Memory B cell (primary cell): ENCODE data around the gene ZDHHC11.
"Not testable (repeated sequence)": the region's sequence is repeated elsewhere in the genome, so short reads cannot be mapped to it uniquely, and the experiment has no call there.

ENCODE experiments used
- ATAC-seq: fragments of 150-1000 bp; cut with Tn5 transposase; 2 replicates; pipeline ENCODE4 v1.10.0; 2021; ENCODE audit warnings: low read depth, mild to moderate bottlenecking, moderate library complexity
- DNase-seq, 2 donors: peaks; one replicate each; pipeline ENCODE4 v3.0.0; 2022; ENCODE audit warnings: low spot score in 2 of 2
- H3K27ac Mint-ChIP-seq: one replicate; pipeline ENCODE4 v1.8.0; 2022; ENCODE audit warnings: mild to moderate bottlenecking, moderate library complexity, mixed read lengths
- H3K27me3 Mint-ChIP-seq: one replicate; pipeline ENCODE4 v1.8.0; 2022; ENCODE audit warnings: mixed read lengths
- H3K36me3 Mint-ChIP-seq: one replicate; pipeline ENCODE4 v1.8.0; 2022; ENCODE audit warnings: mild to moderate bottlenecking, mixed read lengths
- H3K4me1 Mint-ChIP-seq: one replicate; pipeline ENCODE4 v1.8.0; 2022; ENCODE audit warnings: mixed read lengths
- H3K4me3 Mint-ChIP-seq: one replicate; pipeline ENCODE4 v1.8.0; 2022; ENCODE audit warnings: mild to moderate bottlenecking, moderate library complexity, mixed read lengths
- H3K9me3 Mint-ChIP-seq: one replicate; pipeline ENCODE4 v1.8.0; 2022; ENCODE audit warnings: mixed read lengths

The ZDHHC11 gene

GRCh38 chr5:750226-750625, 100.6 kb downstream of the ZDHHC11 start:
- ATAC-seq, DNase-seq, H3K9me3 Mint-ChIP-seq: not testable (repeated sequence)

GRCh38 chr5:749101-749670, 101.6 kb downstream of the ZDHHC11 start:
- Mint-ChIP-seq H3K4me1 (no peaks in the 10 kb centered on the region), H3K4me3 (no peak overlapping the region), H3K36me3 (no peaks in the 10 kb centered on the region), H3K27me3 (peaks cover 2% of the 10 kb centered on the region), H3K9me3 (no peaks in the 10 kb centered on the region), H3K27ac (no peak overlapping the region)
- ATAC-seq (no peak), DNase-seq (no peak)

More at GRCh38 chr5:750226-750625, 100.6 kb downstream of the ZDHHC11 start:
- H3K27ac Mint-ChIP-seq, H3K4me3 Mint-ChIP-seq, H3K4me1 Mint-ChIP-seq, H3K36me3 Mint-ChIP-seq, H3K27me3 Mint-ChIP-seq: not testable (repeated sequence)

GRCh38 chr5:748011-748980, 102.5 kb downstream of the ZDHHC11 start:
- H3K27me3 Mint-ChIP-seq, ATAC-seq, H3K36me3 Mint-ChIP-seq, H3K4me1 Mint-ChIP-seq, H3K27ac Mint-ChIP-seq, H3K9me3 Mint-ChIP-seq, DNase-seq, H3K4me3 Mint-ChIP-seq: not testable (repeated sequence)

GRCh38 chr5:747303-747844, 103.4 kb downstream of the ZDHHC11 start:
- not testable (repeated sequence) for ATAC-seq, H3K4me3 Mint-ChIP-seq, H3K4me1 Mint-ChIP-seq, H3K9me3 Mint-ChIP-seq, H3K27ac Mint-ChIP-seq, DNase-seq, H3K27me3 Mint-ChIP-seq, H3K36me3 Mint-ChIP-seq

GRCh38 chr5:746258-746761, 104.5 kb downstream of the ZDHHC11 start:
- Mint-ChIP-seq H3K4me3 (no peak overlapping the region), H3K36me3 (no peaks in the 10 kb centered on the region), H3K9me3 (no peaks in the 10 kb centered on the region), H3K27me3 (peaks cover 2% of the 10 kb centered on the region), H3K27ac (no peak overlapping the region), H3K4me1 (no peaks in the 10 kb centered on the region)
- no peak for ATAC-seq
- no peak for DNase-seq
